ENCODE measurements around the gene TSSK6.

TSSK6 gene

GRCh38 chr19:19505669-19506326 lies 9.6 kb downstream of the TSSK6 start:
- Histone ChIP-seq H3K36me3 (ENCODE audit: insufficient read depth, low read length) (peaks cover 72% of the 10 kb centered on the region), H3K27me3 (ENCODE audit: insufficient read depth, low read length) (no peaks in the 10 kb centered on the region), H3K9me2 (ENCODE audit: low read depth, low read length) (no peaks in the 10 kb centered on the region), H3K9me3 (ENCODE audit: low read length) (no peaks in the 10 kb centered on the region), H3K4me2 (ENCODE audit: low read length) (no peak overlapping the region), H3K27ac (ENCODE audit: low read depth, low read length, poor library complexity, severe bottlenecking) (no peak overlapping the region), H4K20me1 (ENCODE audit: insufficient read depth, low read length) (no peaks in the 10 kb centered on the region), H3K4me1 (ENCODE audit: insufficient read depth, low read length, severe bottlenecking) (no peaks in the 10 kb centered on the region), H3K4me3 (ENCODE audit: low read depth, low read length, poor library complexity, severe bottlenecking) (no peak overlapping the region), H3K9ac (ENCODE audit: low read length) (no peak overlapping the region), H2AFZ (ENCODE audit: low read length) (no peak overlapping the region), H3K79me2 (ENCODE audit: insufficient read depth, low read length) (no peaks in the 10 kb centered on the region), H3F3A (ENCODE audit: insufficient read depth, low read length) (no peaks in the 10 kb centered on the region)
- TF ChIP-seq EZH2 (IDR thresholded peaks at IDR 0.05; ENCODE audit: borderline replicate concordance, low read length) = no peak
- TF ChIP-seq CTCF (IDR thresholded peaks at IDR 0.05; ENCODE audit: low read length) = no peak

GRCh38 chr19:19504754-19505668 lies 10.3 kb downstream of the TSSK6 start:
- Histone ChIP-seq H3K79me2 (ENCODE audit: insufficient read depth, low read length) (no peaks in the 10 kb centered on the region), H3K9me3 (ENCODE audit: low read length) (no peaks in the 10 kb centered on the region), H3K9me2 (ENCODE audit: low read depth, low read length) (no peaks in the 10 kb centered on the region), H3K4me2 (ENCODE audit: low read length) (no peak overlapping the region), H4K20me1 (ENCODE audit: insufficient read depth, low read length) (no peaks in the 10 kb centered on the region), H3K4me1 (ENCODE audit: insufficient read depth, low read length, severe bottlenecking) (no peaks in the 10 kb centered on the region), H3K27me3 (ENCODE audit: insufficient read depth, low read length) (no peaks in the 10 kb centered on the region), H3K27ac (ENCODE audit: low read depth, low read length, poor library complexity, severe bottlenecking) (no peak overlapping the region), H3K4me3 (ENCODE audit: low read depth, low read length, poor library complexity, severe bottlenecking) (no peak overlapping the region), H3K9ac (ENCODE audit: low read length) (no peak overlapping the region), H2AFZ (ENCODE audit: low read length) (no peak overlapping the region), H3K36me3 (ENCODE audit: insufficient read depth, low read length) (peaks cover 80% of the 10 kb centered on the region), H3F3A (ENCODE audit: insufficient read depth, low read length) (no peaks in the 10 kb centered on the region)
- TF ChIP-seq CTCF (IDR thresholded peaks at IDR 0.05; ENCODE audit: low read length) (no peak), EZH2 (IDR thresholded peaks at IDR 0.05; ENCODE audit: borderline replicate concordance, low read length) (no peak)

DNA sequence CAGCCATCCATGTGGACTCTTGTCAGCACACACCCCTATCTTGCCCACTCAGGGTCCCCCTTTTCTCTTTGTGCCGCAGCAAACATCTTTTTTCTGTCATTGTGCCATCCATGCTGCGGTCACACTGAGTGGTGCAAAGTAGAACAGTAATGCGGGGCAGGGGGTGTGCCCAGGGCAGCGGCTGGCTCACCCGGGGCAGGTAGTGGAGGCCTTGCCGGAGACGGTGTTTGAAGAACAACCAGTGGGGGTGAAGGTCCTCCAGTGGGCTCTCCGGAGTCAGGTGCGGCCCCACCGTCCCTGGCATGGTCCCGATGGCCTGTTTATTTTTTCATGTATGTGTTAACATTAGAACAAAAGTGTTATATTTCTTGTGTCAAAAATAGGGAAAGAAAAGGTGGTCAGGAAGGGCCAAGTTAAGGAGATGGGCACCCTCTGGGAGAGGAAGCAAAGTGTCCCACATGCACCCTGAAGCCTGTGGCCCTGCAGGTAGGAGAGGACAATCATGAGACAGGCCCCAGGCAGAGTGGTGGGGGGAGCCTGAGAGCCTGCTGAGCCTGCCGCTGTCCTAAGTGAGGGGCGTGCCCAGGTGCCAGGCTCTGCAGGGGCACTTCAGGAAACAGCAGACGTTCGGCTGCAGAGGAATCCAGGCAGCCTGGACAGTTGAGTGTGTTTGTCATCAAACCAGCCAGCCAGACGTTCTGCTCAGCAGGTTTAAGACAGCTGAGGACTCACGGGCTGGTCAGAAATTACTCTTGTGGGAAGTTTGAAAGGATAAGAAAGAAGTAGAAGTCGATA lies 12.3 kb downstream of the TSSK6 start:
- H3K9ac ChIP-seq (ENCODE audit: low read length) = no peak overlapping the region
- no peaks in the 10 kb centered on the region for H4K20me1 ChIP-seq (ENCODE audit: insufficient read depth, low read length)
- no peak overlapping the region for H3K4me2 ChIP-seq (ENCODE audit: low read length)
- no peak overlapping the region for H3K27ac ChIP-seq (ENCODE audit: low read depth, low read length, poor library complexity, severe bottlenecking)
- no peaks in the 10 kb centered on the region for H3K27me3 ChIP-seq (ENCODE audit: insufficient read depth, low read length)
- H2AFZ ChIP-seq (ENCODE audit: low read length) = no peak overlapping the region
- no peaks in the 10 kb centered on the region for H3K9me2 ChIP-seq (ENCODE audit: low read depth, low read length)
- H3K4me3 ChIP-seq (ENCODE audit: low read depth, low read length, poor library complexity, severe bottlenecking) = no peak overlapping the region
- no peak for TF ChIP-seq EZH2 (IDR thresholded peaks at IDR 0.05; ENCODE audit: borderline replicate concordance, low read length)
- TF ChIP-seq CTCF (IDR thresholded peaks at IDR 0.05; ENCODE audit: low read length) = no peak
- H3K36me3 ChIP-seq (ENCODE audit: insufficient read depth, low read length) = peaks cover 99% of the 10 kb centered on the region
- no peaks in the 10 kb centered on the region for H3K9me3 ChIP-seq (ENCODE audit: low read length)
- no peaks in the 10 kb centered on the region for H3F3A ChIP-seq (ENCODE audit: insufficient read depth, low read length)
- no peaks in the 10 kb centered on the region for H3K79me2 ChIP-seq (ENCODE audit: insufficient read depth, low read length)
- no peaks in the 10 kb centered on the region for H3K4me1 ChIP-seq (ENCODE audit: insufficient read depth, low read length, severe bottlenecking)

Measured in OCI-LY1 (cell line).